Endodermal cell (in vitro differentiated cells): ENCODE measurements around the gene TIMM10. TPM values are rescaled to one million over a fixed set of nuclear protein-coding genes. Genes with fewer than 3 reads are reported as not detected.

Experiments
- DNase-seq: peaks from one replicate; pipeline ENCODE4 v3.0.0-alpha.2; 2017
- H3K27ac ChIP-seq: 2 replicates; pipeline ENCODE4 v1.5.1; 2013; ENCODE audit warnings: mild to moderate bottlenecking, low read depth, low read length, moderate library complexity
- H3K27me3 ChIP-seq: 2 replicates; pipeline ENCODE4 v1.6.1; 2013; ENCODE audit warnings: mild to moderate bottlenecking, low read length, moderate library complexity; ENCODE audit not compliant: insufficient read depth, control insufficient read depth, poor library complexity, severe bottlenecking
- H3K36me3 ChIP-seq: 2 replicates; pipeline ENCODE4 v1.7.0; 2013; ENCODE audit warnings: mild to moderate bottlenecking, low read length, moderate library complexity; ENCODE audit not compliant: control insufficient read depth, insufficient read depth
- H3K4me1 ChIP-seq: one replicate; pipeline ENCODE4 v1.7.0; 2013; ENCODE audit warnings: low read length; ENCODE audit not compliant: control insufficient read depth, insufficient read depth
- H3K4me3 ChIP-seq: 2 replicates; pipeline ENCODE4 v1.5.1; 2013; ENCODE audit warnings: mild to moderate bottlenecking, low read length, moderate library complexity
- H3K9ac ChIP-seq: 2 replicates; pipeline ENCODE4 v1.6.1; 2013; ENCODE audit warnings: mild to moderate bottlenecking, low read length, moderate library complexity; ENCODE audit not compliant: poor library complexity, severe bottlenecking; ENCODE audit errors: extremely low read depth
- H3K9me3 ChIP-seq: 2 replicates; pipeline ENCODE4 v1.6.1; 2013; ENCODE audit warnings: mild to moderate bottlenecking, low read length, moderate library complexity; ENCODE audit not compliant: control insufficient read depth
- H3K27ac Mint-ChIP-seq: 2 replicates; pipeline ENCODE4 v1.8.0; 2020; ENCODE audit warnings: mixed read lengths
- H3K27me3 Mint-ChIP-seq: 2 replicates; pipeline ENCODE4 v1.8.0; 2021; ENCODE audit warnings: mild to moderate bottlenecking, mixed read lengths; ENCODE audit not compliant: insufficient read depth
- H3K36me3 Mint-ChIP-seq: 2 replicates; pipeline ENCODE4 v1.8.0; 2020; ENCODE audit warnings: low read depth, mixed read lengths
- H3K4me1 Mint-ChIP-seq: 2 replicates; pipeline ENCODE4 v1.8.0; 2020; ENCODE audit warnings: mixed read lengths
- H3K4me3 Mint-ChIP-seq: 2 replicates; pipeline ENCODE4 v1.8.0; 2020; ENCODE audit warnings: mild to moderate bottlenecking, moderate library complexity, mixed read lengths
- H3K9me3 Mint-ChIP-seq: 2 replicates; pipeline ENCODE4 v1.8.0; 2020; ENCODE audit warnings: mild to moderate bottlenecking, mixed read lengths
- WGBS, 2 experiments: methylation state at CpG; one replicate each; pipeline versions ENCODE4 v1.1.5 to v1.1.7; 2013; ENCODE audit warnings: missing lambda C conversion rate in 2 of 2, mixed read lengths in 1 of 2; ENCODE audit not compliant: insufficient coverage in 1 of 2, insufficient read length in 1 of 2; 5-methylcytosine and 5-hydroxymethylcytosine counted together
- total RNA-seq, 2 donors: library from RNA; stranded (reverse); fragmentation: NEBNext Ultra II Directional in 1 of 2; extraction: Animal tissue kit (Norgen Biotek cat#: 25700) in 1 of 2; gene quantifications; 2 replicates in 1 of 2; 3 replicates in 1 of 2; pipeline ENCODE4 v1.2.1, GENCODE V29; 2021
- TF ChIP-seq, protein P1 (sequence below): fragments of 200-600 bp; sonication (generic); conservative IDR thresholded peaks from 2 replicates; pipeline ENCODE4 v1.5.0; 2021; ENCODE audit warnings: antibody characterized with exemption, mild to moderate bottlenecking

The TIMM10 gene
- total RNA-seq, 2 donors from 2014 or later = 77.4 to 79.8 TPM

DNA sequence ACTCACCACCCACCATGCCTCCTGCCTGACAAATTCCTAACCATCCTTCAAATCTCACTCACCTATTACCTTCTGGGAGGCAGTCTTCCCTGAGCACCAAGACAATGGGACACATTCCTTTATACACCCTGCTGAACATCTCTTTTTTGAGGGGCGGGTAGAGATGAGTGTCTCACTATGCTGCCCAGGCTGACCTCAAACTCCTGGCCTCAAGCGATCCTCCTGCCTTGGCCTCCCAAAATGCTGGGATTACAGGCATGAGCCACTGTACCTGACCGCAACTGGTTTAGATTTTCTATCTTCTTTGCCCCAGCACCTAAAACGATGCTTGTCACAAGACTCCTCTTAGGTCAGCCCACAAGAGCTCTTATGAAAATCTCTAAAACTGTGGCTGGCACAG lies 7.1 kb downstream of the TIMM10 start:
- Histone ChIP-seq H3K4me3 (no peak overlapping the region), H3K27me3 (no peaks in the 10 kb centered on the region), H3K9me3 (peaks cover 5% of the 10 kb centered on the region), H3K9ac (no peak overlapping the region), H3K27ac (no peak overlapping the region), H3K36me3 (peaks cover 7% of the 10 kb centered on the region), H3K4me1 (peaks cover 7% of the 10 kb centered on the region)
- H3K36me3 Mint-ChIP-seq = peaks cover 7% of the 10 kb centered on the region
- DNase-seq = no peak
- H3K27me3 Mint-ChIP-seq = peaks cover 1% of the 10 kb centered on the region
- TF ChIP-seq, protein P1, sequence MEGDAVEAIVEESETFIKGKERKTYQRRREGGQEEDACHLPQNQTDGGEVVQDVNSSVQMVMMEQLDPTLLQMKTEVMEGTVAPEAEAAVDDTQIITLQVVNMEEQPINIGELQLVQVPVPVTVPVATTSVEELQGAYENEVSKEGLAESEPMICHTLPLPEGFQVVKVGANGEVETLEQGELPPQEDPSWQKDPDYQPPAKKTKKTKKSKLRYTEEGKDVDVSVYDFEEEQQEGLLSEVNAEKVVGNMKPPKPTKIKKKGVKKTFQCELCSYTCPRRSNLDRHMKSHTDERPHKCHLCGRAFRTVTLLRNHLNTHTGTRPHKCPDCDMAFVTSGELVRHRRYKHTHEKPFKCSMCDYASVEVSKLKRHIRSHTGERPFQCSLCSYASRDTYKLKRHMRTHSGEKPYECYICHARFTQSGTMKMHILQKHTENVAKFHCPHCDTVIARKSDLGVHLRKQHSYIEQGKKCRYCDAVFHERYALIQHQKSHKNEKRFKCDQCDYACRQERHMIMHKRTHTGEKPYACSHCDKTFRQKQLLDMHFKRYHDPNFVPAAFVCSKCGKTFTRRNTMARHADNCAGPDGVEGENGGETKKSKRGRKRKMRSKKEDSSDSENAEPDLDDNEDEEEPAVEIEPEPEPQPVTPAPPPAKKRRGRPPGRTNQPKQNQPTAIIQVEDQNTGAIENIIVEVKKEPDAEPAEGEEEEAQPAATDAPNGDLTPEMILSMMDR = no peak
- H3K9me3 Mint-ChIP-seq = no peaks in the 10 kb centered on the region
- 95 to 96% methylated on average over 4 of the region's 4 CpGs for WGBS, 2 experiments
- no peak overlapping the region for H3K27ac Mint-ChIP-seq
- H3K4me1 Mint-ChIP-seq = peaks cover 10% of the 10 kb centered on the region
- H3K4me3 Mint-ChIP-seq = no peak overlapping the region

DNA sequence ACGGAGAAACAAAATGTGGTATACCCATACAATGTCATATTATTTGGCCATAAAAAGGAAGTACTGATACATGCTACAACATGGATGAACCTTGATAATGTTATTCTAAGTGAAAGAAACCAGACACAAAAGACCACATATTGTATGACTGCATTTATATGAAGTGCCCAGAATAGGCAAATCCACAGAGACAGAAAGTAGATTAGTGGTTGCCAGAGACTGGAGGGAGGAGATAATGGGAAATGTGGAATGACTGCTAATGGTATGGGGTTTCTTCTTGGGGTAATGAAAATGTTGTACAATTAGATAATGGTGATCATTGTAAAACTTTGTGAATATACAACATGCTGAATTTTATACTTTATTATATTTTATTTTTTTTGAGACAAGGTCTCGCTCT lies 9.4 kb downstream of the TIMM10 start:
- no peak overlapping the region for H3K4me3 ChIP-seq
- peaks cover 13% of the 10 kb centered on the region for H3K27me3 ChIP-seq
- H3K4me3 Mint-ChIP-seq = no peak overlapping the region
- no peak for DNase-seq
- TF ChIP-seq, protein P1 = no peak
- no peak overlapping the region for H3K27ac ChIP-seq
- H3K27ac Mint-ChIP-seq = no peak overlapping the region
- H3K4me1 Mint-ChIP-seq = peaks cover under 1% of the 10 kb centered on the region
- 86 to 100% methylated on average over 1 to 2 of the region's 2 CpGs for WGBS, 2 experiments
- H3K27me3 Mint-ChIP-seq = peaks cover 18% of the 10 kb centered on the region
- H3K36me3 ChIP-seq = peaks cover 7% of the 10 kb centered on the region
- peaks cover 6% of the 10 kb centered on the region for H3K36me3 Mint-ChIP-seq
- peaks cover 5% of the 10 kb centered on the region for H3K9me3 ChIP-seq
- no peak overlapping the region for H3K9ac ChIP-seq
- H3K9me3 Mint-ChIP-seq = no peaks in the 10 kb centered on the region
- no peaks in the 10 kb centered on the region for H3K4me1 ChIP-seq

DNA sequence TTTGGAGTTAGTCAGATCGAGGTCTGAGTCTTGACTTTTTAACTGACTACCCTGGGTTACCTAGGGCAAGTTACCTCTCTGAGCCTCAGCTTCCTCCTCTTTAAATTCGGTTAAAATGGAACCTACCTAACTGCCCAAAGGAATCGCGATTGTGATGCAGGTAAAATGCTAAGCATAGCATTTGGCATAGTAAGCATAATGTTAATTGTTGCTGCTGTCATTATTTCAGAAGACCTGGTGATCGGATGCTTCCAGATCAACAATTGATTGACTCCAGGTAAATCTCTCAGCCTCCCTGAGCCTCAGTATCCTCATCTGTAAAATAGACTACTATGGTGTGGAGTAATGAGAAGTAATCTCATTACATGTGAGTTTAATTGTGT lies 14.5 kb downstream of the TIMM10 start:
- H3K36me3 ChIP-seq = no peaks in the 10 kb centered on the region
- H3K9ac ChIP-seq = no peak overlapping the region
- Mint-ChIP-seq H3K27me3 (peaks cover 48% of the 10 kb centered on the region), H3K9me3 (no peaks in the 10 kb centered on the region), H3K27ac (no peak overlapping the region), H3K4me1 (peaks cover 7% of the 10 kb centered on the region), H3K36me3 (no peaks in the 10 kb centered on the region), H3K4me3 (peak overlapping the region; percentile 71)
- peaks cover 45% of the 10 kb centered on the region for H3K27me3 ChIP-seq
- TF ChIP-seq, protein P1 = no peak
- 12 to 17% methylated on average over 3 to 5 of the region's 5 CpGs for WGBS, 2 experiments
- H3K4me3 ChIP-seq = peak overlapping the region; percentile 81
- H3K4me1 ChIP-seq = no peaks in the 10 kb centered on the region
- H3K9me3 ChIP-seq = no peaks in the 10 kb centered on the region
- no peak overlapping the region for H3K27ac ChIP-seq
- no peak for DNase-seq
